SK-N-SH (cell line): ENCODE data around the gene NFATC4. TPM values are rescaled to one million over a fixed set of nuclear protein-coding genes. Genes with fewer than 3 reads are reported as not detected.

Experiments
- CTCF ChIA-PET: fragments of 300-600, 350-600 bp; formaldehyde crosslinking; extraction: SDS; loops from one replicate; lab custom pipeline; 2021; lab: Yijun Ruan, JAX
- POLR2A ChIA-PET: fragments of 350-600 bp; sonication (Branson Sonifier 250); formaldehyde crosslinking; extraction: SDS; loops from one replicate; lab custom pipeline; 2020; ENCODE audit warnings: antibody characterized with exemption, inconsistent platforms; lab: Yijun Ruan, JAX
- DNase-seq: peaks from one replicate; pipeline ENCODE4 v3.0.0; 2012
- H2AFZ ChIP-seq: fragments of 200-600 bp; sonication (generic); 2 replicates; pipeline ENCODE4 v1.8.1; 2016; ENCODE audit warnings: antibody characterized with exemption, mild to moderate bottlenecking, low read depth
- H3F3A ChIP-seq: fragments of 200-600 bp; sonication (generic); replicated peaks from 2 replicates; pipeline ENCODE3; 2016; ENCODE audit warnings: antibody characterized with exemption, mild to moderate bottlenecking; ENCODE audit not compliant: insufficient read depth
- H3K27ac ChIP-seq, 2 experiments: fragments of 200-500 bp in 1 of 2; fragments of 200-600 bp in 1 of 2; sonication (Bioruptor generic) in 1 of 2; sonication (generic), shearing (Covaris generic) in 1 of 2; 2 replicates each; pipeline versions ENCODE4 v1.5.1 to v1.6.1; 2014 to 2016; ENCODE audit warnings: low read depth in 2 of 2, inconsistent platforms in 1 of 2, low read length in 1 of 2, mild to moderate bottlenecking in 1 of 2, mixed read lengths in 1 of 2
- H3K27me3 ChIP-seq: fragments of 200-600 bp; sonication (generic), shearing (Covaris generic); 2 replicates; pipeline ENCODE4 v1.6.1; 2016; ENCODE audit warnings: mixed run types; ENCODE audit not compliant: insufficient read depth
- H3K36me3 ChIP-seq, 2 experiments: fragments of 200-500 bp in 1 of 2; fragments of 200-600 bp in 1 of 2; sonication (Bioruptor generic) in 1 of 2; sonication (generic) in 1 of 2; replicated peaks in 1 of 2; 2 replicates each; pipeline versions ENCODE3 to v1.5.1; 2014 to 2016; ENCODE audit warnings: low read length in 1 of 2, mild to moderate bottlenecking in 1 of 2; ENCODE audit not compliant: insufficient read depth in 2 of 2, control insufficient read depth in 1 of 2
- H3K4me1 ChIP-seq, 2 experiments: fragments of 200-500 bp in 1 of 2; fragments of 200-600 bp in 1 of 2; sonication (Bioruptor generic) in 1 of 2; sonication (generic), shearing (Covaris generic) in 1 of 2; 2 replicates each; pipeline versions ENCODE4 v1.5.1 to v1.6.1; 2014 to 2016; ENCODE audit warnings: low read depth in 1 of 2, low read length in 1 of 2, mixed run types in 1 of 2; ENCODE audit not compliant: insufficient read depth in 2 of 2, control insufficient read depth in 1 of 2
- H3K4me2 ChIP-seq: fragments of 200-600 bp; sonication (generic), shearing (Covaris generic); 2 replicates; pipeline ENCODE4 v1.6.1; 2017; ENCODE audit warnings: mixed run types
- H3K4me3 ChIP-seq, 2 experiments: fragments of 200-500 bp in 1 of 2; fragments of 200-600 bp in 1 of 2; sonication (Bioruptor generic) in 1 of 2; sonication (generic), shearing (Covaris generic) in 1 of 2; 2 replicates each; pipeline versions ENCODE4 v1.5.1 to v1.8.1; 2014 to 2016; ENCODE audit warnings: low read depth in 2 of 2, inconsistent platforms in 1 of 2, low read length in 1 of 2, mild to moderate bottlenecking in 1 of 2, mixed read lengths in 1 of 2, moderate library complexity in 1 of 2
- H3K79me2 ChIP-seq: fragments of 200-600 bp; sonication (generic); 2 replicates; pipeline ENCODE4 v1.8.1; 2017; ENCODE audit warnings: mild to moderate bottlenecking; ENCODE audit not compliant: insufficient read depth
- H3K9ac ChIP-seq: fragments of 200-600 bp; sonication (generic); 2 replicates; pipeline ENCODE4 v1.6.1; 2017; ENCODE audit warnings: mixed run types
- H3K9me2 ChIP-seq: fragments of 200-600 bp; sonication (generic); 2 replicates; pipeline ENCODE4 v1.6.1; 2017; ENCODE audit warnings: mixed run types
- H3K9me3 ChIP-seq: fragments of 200-600 bp; sonication (generic); 2 replicates; pipeline ENCODE4 v1.6.1; 2017; ENCODE audit warnings: mixed run types, mild to moderate bottlenecking, moderate library complexity
- H4K20me1 ChIP-seq: fragments of 200-600 bp; sonication (generic); 2 replicates; pipeline ENCODE4 v1.6.1; 2017; ENCODE audit warnings: mild to moderate bottlenecking, mixed run types; ENCODE audit not compliant: insufficient read depth
- EP300 ChIP-seq, 2 experiments: IDR thresholded peaks; 2 replicates each; pipeline versions ENCODE4 v1.4.0 to v1.6.1; 2012; ENCODE audit warnings: borderline replicate concordance in 1 of 2, low read depth in 1 of 2, low read length in 1 of 2
- GABPA ChIP-seq: IDR thresholded peaks from 2 replicates; pipeline ENCODE4 v1.4.0; 2012; ENCODE audit warnings: low read depth, mild to moderate bottlenecking
- MAX ChIP-seq: IDR thresholded peaks from 2 replicates; pipeline ENCODE4 v1.4.0; 2012; ENCODE audit warnings: low read depth
- MXI1 ChIP-seq: IDR thresholded peaks from 2 replicates; pipeline ENCODE4 v1.6.1; 2012; ENCODE audit warnings: mild to moderate bottlenecking, low read depth, low read length, improper control_type of control experiment
- NFIC ChIP-seq: IDR thresholded peaks from 2 replicates; pipeline ENCODE4 v1.4.0; 2012; ENCODE audit warnings: borderline replicate concordance
- NRF1 ChIP-seq: IDR thresholded peaks from 2 replicates; pipeline ENCODE4 v1.6.1; 2012; ENCODE audit warnings: low read depth, mild to moderate bottlenecking, low read length
- RCOR1 ChIP-seq: fragments of 150-350 bp; IDR thresholded peaks from 2 replicates; pipeline ENCODE4 v1.6.1; 2017; ENCODE audit warnings: antibody characterized with exemption, low read length
- TCF12 ChIP-seq: IDR thresholded peaks from 2 replicates; pipeline ENCODE4 v1.4.0; 2012
- USF2 ChIP-seq: fragments of 150-350 bp; IDR thresholded peaks from 2 replicates; pipeline ENCODE4 v1.6.1; 2017; ENCODE audit warnings: antibody characterized with exemption, low read length, low read depth, borderline replicate concordance
- ZBTB33 ChIP-seq: IDR thresholded peaks from 2 replicates; pipeline ENCODE4 v1.4.0; 2012; ENCODE audit warnings: low read depth, borderline replicate concordance
- WGBS: methylation state at CpG from one replicate; pipeline ENCODE4 v1.1.6; 2017; ENCODE audit warnings: low lambda C conversion rate; 5-methylcytosine and 5-hydroxymethylcytosine counted together
- polyA plus RNA-seq, 3 experiments: library from polyadenylated mRNA; depleted of rRNA; stranded (reverse); fragments of >200 nt; gene quantifications; 2 replicates each; pipeline ENCODE4 v1.2.3, GENCODE V29; 2012
- TF ChIP-seq, protein P1 (sequence below): IDR thresholded peaks from 2 replicates; pipeline ENCODE4 v1.6.1; 2012; ENCODE audit warnings: mild to moderate bottlenecking, low read depth, low read length, moderate library complexity
- TF ChIP-seq, protein P2 (sequence below): IDR thresholded peaks from 2 replicates; pipeline ENCODE4 v1.4.0; 2012; ENCODE audit warnings: low read depth, borderline replicate concordance
- TF ChIP-seq, protein P3 (sequence below): fragments of 150-350 bp; IDR thresholded peaks from 2 replicates; pipeline ENCODE4 v1.6.1; 2016; ENCODE audit warnings: mild to moderate bottlenecking, low read depth, low read length

NFATC4 gene
- polyA plus RNA-seq, 1 of the 3 experiments (the other 2 are of a cell fraction) = 25.3 TPM

GRCh38 chr14:24343795-24344660, 24.0 kb upstream of the NFATC4 start:
- Histone ChIP-seq H3K4me3 (no peak overlapping the region), H4K20me1 (no peaks in the 10 kb centered on the region), H3K4me1 (no peaks in the 10 kb centered on the region), H3K4me2 (no peak overlapping the region), H3K9ac (no peak overlapping the region), H3K79me2 (no peaks in the 10 kb centered on the region), H3K36me3 (no peaks in the 10 kb centered on the region), H3F3A (no peaks in the 10 kb centered on the region), H3K27ac (no peak overlapping the region), H3K9me3 (no peaks in the 10 kb centered on the region), H2AFZ (no peak overlapping the region), H3K27me3 (peaks cover 81% of the 10 kb centered on the region), H3K9me2 (no peaks in the 10 kb centered on the region)
- DNase-seq = no peak
- TF ChIP-seq, protein P1, sequence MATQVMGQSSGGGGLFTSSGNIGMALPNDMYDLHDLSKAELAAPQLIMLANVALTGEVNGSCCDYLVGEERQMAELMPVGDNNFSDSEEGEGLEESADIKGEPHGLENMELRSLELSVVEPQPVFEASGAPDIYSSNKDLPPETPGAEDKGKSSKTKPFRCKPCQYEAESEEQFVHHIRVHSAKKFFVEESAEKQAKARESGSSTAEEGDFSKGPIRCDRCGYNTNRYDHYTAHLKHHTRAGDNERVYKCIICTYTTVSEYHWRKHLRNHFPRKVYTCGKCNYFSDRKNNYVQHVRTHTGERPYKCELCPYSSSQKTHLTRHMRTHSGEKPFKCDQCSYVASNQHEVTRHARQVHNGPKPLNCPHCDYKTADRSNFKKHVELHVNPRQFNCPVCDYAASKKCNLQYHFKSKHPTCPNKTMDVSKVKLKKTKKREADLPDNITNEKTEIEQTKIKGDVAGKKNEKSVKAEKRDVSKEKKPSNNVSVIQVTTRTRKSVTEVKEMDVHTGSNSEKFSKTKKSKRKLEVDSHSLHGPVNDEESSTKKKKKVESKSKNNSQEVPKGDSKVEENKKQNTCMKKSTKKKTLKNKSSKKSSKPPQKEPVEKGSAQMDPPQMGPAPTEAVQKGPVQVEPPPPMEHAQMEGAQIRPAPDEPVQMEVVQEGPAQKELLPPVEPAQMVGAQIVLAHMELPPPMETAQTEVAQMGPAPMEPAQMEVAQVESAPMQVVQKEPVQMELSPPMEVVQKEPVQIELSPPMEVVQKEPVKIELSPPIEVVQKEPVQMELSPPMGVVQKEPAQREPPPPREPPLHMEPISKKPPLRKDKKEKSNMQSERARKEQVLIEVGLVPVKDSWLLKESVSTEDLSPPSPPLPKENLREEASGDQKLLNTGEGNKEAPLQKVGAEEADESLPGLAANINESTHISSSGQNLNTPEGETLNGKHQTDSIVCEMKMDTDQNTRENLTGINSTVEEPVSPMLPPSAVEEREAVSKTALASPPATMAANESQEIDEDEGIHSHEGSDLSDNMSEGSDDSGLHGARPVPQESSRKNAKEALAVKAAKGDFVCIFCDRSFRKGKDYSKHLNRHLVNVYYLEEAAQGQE = no peak
- TF ChIP-seq TCF12 (no peak), MXI1 (no peak), EP300 (IDR thresholded peaks at IDR 0.05; ENCODE audit: borderline replicate concordance in 1 of 2, low read depth in 1 of 2, low read length in 1 of 2) (no peak), GABPA (no peak), MAX (no peak), NRF1 (no peak)
- TF ChIP-seq, protein P2, sequence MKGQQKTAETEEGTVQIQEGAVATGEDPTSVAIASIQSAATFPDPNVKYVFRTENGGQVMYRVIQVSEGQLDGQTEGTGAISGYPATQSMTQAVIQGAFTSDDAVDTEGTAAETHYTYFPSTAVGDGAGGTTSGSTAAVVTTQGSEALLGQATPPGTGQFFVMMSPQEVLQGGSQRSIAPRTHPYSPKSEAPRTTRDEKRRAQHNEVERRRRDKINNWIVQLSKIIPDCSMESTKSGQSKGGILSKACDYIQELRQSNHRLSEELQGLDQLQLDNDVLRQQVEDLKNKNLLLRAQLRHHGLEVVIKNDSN = no peak
- POLR2A ChIA-PET = no interaction called here
- CTCF ChIA-PET = interaction anchor here (1.0 to 5.6 kb wide), 8 partner anchors 9 to 92 kb away, joined by 3 to 98 read pairs (median 14); partner anchors contain the start of genes ADCY4 and CIDEB
- WGBS = 35% methylated on average over 7 of the region's 7 CpGs

DNA sequence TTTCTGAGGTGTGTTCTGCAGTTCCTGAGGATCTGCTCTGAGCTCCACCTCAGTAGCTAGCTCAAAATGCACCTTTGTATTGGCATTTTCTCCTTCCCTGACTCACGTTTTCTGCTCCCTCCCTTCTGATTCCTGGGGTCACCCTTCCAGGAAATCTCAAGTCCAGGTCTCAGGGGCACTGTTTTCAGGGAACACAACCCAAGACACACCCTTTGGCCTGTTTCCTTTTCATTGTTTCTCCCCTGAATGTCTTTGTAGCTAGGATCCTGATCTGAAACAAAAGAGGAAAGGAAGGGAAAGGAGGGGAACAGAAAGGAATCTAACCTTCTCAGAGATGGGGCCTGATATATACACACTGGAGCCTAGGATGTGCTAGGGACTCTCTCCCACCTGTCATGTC, 20.9 kb upstream of the NFATC4 start:
- ChIA-PET CTCF (interaction anchor here (0.7 to 5.6 kb wide), 6 partner anchors 10 to 89 kb away, joined by 3 to 98 read pairs (median 26); partner anchors contain the start of gene ADCY4), POLR2A (no interaction called here)
- Histone ChIP-seq H4K20me1 (no peaks in the 10 kb centered on the region), H3F3A (no peaks in the 10 kb centered on the region), H3K4me1 (no peaks in the 10 kb centered on the region; a peak in 1 of 4 replicates), H3K27me3 (peaks cover 82% of the 10 kb centered on the region), H3K79me2 (no peaks in the 10 kb centered on the region), H3K9ac (no peak overlapping the region), H3K27ac (no peak overlapping the region), H3K9me2 (no peaks in the 10 kb centered on the region), H3K4me2 (no peak overlapping the region), H2AFZ (no peak overlapping the region), H3K9me3 (no peaks in the 10 kb centered on the region), H3K36me3 (no peaks in the 10 kb centered on the region), H3K4me3 (no peak overlapping the region)
- no peak for DNase-seq
- 0% methylated on average over 1 of the region's 1 CpG for WGBS
- TF ChIP-seq NFIC (no peak), ZBTB33 (no peak), USF2 (no peak), RCOR1 (no peak)
- TF ChIP-seq, protein P3, sequence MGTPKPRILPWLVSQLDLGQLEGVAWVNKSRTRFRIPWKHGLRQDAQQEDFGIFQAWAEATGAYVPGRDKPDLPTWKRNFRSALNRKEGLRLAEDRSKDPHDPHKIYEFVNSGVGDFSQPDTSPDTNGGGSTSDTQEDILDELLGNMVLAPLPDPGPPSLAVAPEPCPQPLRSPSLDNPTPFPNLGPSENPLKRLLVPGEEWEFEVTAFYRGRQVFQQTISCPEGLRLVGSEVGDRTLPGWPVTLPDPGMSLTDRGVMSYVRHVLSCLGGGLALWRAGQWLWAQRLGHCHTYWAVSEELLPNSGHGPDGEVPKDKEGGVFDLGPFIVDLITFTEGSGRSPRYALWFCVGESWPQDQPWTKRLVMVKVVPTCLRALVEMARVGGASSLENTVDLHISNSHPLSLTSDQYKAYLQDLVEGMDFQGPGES = no peak
